GM19397 (cell line): ENCODE measurements around the gene RNF114.
"Not testable (repeated sequence)": the region's sequence is repeated elsewhere in the genome, so short reads cannot be mapped to it uniquely, and the experiment has no call there.

Experiments used
- ATAC-seq: cut with Tn5 transposase; IDR thresholded peaks from one replicate; pipeline ENCODE4 v1.9.1; 2021; ENCODE audit warnings: mild to moderate bottlenecking, moderate library complexity; ENCODE audit not compliant: unreplicated experiment

RNF114 gene

DNA sequence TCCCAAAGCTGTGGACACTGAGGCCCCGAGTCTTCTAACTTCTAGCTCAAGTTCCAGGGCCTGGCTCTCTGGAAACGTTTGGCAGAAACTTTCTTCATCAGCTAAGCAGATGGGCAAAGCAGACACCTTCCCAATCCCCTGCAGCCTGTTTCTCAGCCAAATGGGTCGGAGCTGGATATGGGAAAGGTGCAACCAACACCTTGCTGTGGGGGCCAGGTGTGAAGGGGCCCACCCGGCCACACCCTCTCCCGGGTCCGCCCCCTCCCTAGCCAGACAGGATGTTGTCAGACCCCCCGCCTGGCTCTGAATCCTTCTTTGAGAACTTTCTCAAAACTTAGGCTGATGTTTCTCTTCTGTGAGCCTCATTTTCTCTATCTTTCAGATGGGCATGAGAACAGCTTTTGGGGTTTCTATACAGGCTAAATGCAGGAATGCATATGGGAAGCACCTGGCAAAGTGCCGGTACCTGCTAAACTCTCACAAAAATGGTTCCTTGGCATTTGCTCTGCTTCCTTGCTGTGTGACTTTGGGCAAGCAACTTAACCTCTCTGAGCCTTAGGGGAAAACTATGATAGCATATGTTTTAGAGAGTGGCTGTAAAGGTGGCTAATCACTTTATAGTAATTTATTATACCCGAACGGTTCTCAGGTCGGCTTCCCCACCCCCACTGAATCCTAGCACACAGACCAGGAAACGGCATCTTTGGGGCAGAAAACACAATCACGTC is 48.4 kb downstream of the RNF114 start:
- ATAC-seq: no peak

DNA sequence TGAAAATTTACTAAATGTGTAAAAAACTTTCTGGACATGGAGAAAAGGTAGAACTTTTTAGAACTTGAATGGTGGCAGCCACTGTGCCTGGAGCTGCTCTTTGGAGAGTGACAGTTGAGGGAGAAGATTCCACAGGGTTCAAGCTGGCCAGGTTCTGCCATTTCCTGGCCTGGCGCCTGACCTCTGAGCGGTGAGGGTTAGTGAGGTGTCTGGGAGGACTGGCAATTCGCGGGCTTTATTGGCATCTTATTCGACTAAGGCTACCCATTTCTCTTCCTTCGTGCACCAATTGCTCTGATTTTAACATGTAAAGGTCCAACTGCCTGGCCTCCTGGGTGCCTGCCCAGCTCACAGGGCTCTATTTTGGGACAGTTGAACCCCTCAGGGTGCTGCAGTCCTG is 49.0 kb downstream of the RNF114 start:
- ATAC-seq: no peak

DNA sequence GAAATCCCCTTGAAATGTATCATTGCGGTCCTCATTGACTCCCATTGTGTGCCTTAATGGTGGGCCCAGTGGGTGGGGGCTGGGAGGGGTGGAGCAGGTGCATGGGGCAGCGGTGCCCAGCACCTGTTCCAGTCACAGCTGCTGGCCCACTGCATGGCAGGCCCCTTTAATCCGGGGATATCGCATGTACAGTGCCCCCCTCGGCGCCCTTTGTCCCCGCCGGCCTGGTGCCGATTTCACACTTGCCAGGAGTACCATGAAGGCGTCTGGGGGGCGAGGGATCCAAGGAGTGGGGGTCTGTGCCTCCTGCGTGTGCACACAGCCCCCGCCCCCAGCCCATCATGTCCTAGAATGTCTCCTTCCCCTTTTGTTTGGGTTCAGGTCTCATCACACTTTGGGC is 49.4 kb downstream of the RNF114 start:
- ATAC-seq: no peak

DNA sequence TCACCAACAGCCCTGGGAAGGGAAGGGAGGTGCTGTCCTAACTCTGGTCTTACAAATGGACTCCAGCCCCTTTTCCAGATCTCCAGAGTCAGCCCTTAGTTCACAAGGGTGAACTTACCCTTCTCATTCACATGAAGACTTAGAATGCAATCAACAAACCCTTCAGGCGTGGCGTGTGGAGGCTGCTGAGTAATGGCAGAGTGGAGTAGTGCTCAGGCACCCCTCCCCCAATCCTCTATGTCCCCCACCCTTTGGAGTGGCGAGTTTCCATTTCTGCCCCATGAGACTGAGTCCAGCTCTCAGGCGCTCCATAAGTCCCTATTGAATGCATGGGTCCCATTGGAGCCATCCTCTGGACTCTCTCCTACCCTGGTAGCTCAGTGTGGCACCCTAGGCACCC is 49.9 kb downstream of the RNF114 start:
- ATAC-seq: no peak

DNA sequence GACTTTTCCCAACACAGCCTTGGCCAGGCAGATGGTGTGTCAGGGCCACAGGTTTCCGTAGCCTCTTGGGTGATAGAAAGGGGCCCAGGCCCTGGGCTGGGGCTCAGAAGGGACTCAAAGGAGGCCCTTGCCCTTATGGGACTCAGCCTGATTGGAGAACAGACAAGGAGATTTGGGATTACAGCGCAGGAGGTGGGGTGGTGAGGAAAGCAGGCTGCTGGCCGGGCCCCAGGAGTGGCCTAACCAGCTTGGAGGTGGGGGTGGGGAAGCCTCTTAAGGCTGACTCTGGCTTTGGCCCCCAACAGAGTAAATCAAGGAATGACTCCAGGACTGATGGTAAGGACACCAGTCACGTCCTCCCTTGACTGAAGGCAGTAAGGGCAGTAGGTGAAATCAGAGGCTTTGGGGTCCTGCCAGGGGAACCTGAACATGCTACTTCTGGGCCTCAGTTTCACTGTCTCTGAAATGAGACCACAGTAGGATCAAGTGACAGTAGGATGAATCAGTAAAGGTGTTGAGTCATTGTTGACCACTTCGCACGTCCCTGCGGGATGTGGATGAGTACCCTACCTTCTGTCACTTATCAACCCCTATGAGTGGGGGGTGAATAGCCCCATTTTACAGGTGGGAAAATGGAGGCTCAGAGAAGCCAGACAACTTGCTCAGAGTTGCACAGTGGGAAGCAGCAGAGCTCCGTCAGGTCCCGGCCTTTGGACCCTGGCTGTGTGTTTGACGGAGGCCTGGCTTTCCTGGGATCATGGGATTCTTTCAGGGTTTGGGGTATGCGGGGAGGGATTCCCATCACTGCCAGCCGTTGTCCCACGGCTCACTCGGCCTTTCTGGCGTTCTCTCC is 51.0 kb downstream of the RNF114 start:
- ATAC-seq: no peak

DNA sequence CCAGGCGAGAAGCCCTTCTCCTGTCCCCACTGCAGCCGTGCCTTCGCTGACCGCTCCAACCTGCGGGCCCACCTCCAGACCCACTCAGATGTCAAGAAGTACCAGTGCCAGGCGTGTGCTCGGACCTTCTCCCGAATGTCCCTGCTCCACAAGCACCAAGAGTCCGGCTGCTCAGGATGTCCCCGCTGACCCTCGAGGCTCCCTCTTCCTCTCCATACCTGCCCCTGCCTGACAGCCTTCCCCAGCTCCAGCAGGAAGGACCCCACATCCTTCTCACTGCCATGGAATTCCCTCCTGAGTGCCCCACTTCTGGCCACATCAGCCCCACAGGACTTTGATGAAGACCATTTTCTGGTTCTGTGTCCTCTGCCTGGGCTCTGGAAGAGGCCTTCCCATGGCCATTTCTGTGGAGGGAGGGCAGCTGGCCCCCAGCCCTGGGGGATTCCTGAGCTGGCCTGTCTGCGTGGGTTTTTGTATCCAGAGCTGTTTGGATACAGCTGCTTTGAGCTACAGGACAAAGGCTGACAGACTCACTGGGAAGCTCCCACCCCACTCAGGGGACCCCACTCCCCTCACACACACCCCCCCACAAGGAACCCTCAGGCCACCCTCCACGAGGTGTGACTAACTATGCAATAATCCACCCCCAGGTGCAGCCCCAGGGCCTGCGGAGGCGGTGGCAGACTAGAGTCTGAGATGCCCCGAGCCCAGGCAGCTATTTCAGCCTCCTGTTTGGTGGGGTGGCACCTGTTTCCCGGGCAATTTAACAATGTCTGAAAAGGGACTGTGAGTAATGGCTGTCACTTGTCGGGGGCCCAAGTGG is 51.9 kb downstream of the RNF114 start:
- no peak for ATAC-seq

DNA sequence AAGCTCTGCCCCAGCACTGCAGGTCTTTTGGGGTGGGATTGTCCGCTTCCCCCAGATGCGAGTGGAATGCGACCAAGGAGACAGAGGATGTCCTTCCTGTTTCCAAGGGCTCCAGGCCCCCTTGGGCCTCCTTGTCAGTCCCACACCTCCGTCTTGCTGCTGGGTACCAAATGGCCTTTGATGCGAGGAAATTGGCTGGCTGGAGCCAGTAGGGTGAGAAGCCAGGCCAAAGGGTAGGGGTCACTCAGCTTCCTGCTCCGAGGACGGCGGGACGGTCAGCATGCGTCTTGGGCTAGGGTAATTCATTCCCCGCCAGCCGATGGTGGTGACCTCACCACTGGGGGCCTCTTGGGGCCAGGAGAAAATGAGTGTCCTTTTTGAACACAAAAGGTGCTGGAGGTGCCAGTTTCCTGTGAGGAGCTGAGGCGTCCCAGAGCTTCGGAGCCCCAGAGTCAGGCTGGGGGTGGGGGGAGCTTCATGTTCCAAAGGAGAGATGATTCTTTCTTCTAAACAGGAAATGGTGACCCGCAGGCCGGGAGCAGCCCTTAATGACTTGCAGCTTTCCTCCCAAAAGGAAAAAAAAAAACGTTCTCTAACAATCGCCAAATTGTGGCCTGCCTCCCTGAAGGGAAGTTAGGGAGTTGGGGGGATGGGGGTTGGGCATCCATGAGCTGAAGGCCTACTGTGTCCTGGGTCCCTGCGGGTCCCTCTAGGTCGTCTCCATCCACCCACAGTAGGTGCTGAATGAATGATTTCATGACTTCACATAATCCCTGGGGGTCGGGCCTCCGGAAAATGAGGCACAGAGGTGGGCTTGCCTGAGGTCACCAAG is 53.3 kb downstream of the RNF114 start:
- no peak for ATAC-seq

DNA sequence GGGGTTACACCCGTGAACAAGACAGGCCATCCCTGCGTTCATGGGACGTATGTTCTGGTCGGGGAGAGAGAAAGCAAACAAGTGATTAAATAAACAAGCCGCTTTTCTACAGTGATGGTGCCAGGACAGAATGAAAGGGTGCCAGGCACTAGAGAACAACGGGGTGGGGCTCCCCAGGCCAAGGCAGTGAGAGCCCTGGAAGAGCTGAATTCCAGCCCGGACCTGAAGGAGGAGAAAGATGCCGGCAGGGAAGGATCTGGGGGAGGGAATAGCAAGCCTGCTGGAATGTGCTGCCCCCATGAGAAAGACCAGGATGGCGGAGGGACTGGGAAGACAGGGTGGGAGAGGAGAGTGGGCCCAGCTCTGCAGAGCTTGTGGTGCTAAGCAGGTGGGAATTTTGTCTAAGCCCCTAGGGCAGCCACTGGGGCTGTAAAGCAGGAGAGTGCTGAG is 54.1 kb downstream of the RNF114 start:
- ATAC-seq: no peak

DNA sequence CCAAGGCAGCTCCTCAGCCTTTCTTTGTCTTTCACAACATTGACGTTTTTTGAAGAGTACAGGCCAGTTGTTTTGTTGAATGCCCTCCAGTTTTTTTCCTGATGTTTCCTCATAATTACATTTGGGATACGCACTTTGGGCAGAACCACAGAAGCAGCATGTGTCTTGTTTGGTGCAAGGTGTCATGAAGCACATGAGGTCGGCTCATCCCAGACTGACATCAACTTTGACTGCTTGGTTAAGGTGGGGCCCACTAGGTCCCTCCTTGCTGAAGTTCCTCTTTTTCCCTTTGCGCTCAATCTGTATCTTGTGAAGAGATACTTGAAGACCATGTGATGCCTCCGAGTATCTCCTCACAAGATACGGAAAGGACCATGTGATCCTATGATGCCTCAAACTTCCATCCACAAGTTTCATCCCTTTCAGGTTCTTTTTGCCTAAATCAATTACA is 57.1 kb downstream of the RNF114 start:
- no peak for ATAC-seq

DNA sequence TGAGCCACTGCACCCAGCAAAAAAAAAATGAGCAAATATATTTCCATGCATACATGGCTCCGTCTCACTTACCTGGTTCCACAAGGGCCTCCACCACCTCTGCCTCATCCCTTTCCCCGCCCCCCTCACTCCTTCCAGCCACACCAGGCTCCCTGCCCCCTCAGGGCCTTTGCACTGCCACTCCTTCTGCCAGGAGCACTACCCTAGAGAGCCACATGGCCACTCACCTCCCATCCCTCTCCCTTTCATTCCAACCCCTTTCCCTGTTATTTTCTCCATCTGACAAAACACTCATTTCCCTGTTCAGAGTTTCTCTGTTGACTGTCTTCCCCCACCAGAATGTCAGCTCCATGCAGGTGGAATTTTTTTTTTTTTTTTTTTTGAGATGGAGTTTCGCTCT is 59.4 kb downstream of the RNF114 start:
- ATAC-seq: no peak

DNA sequence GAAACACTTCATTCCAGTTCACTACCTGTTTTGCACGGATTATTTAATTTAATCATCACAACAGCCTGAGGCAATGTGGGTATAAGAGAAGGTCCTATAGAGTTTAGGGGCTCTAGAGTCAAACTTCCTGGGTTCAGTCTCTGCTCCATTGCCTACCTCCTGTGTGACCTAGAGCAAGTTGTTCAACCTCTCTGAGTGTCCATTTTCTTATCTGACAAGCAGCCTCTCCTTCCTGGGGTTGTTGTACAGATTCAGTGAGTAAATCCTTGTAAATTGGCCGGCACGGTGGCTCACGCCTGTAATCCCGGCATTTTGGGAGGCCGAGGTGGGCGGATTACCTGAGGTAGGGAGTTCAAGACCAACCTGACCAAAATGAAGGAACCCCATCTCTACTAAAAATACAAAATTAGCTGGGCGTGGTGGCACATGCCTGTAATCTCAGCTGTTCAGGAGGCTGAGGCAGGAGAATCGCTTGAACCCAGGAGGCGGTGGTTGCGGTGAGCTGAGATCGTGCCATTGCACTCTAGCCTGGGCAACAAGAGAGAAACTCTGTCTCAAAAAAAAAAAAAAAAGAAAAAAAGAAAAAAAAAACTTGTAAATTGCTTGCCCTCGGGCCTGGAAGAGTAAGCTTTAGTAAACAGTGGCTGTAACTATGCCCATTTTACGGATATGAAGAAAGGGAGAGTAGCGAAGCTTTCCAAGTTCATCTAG is 62.4 kb downstream of the RNF114 start:
- ATAC-seq: not testable (repeated sequence)

DNA sequence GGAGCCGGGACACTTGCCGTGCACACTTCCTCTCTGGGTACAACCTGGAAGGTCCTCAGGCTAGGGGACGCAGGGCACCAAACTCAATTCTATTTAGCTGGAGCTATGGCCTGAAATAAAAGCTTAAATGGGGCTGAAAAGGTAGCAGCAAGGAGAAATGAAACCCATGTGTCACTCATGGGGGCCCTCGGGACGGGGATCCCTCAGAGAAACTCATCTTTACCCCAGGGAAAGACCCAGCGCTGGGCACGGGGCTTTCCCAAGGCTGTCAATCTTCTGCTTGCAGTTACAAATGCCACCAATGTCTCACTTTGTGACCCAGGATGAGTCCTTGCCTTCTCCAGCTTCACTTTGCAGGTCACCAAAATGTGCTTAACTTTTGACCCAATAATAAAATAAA is 63.1 kb downstream of the RNF114 start:
- ATAC-seq: no peak

DNA sequence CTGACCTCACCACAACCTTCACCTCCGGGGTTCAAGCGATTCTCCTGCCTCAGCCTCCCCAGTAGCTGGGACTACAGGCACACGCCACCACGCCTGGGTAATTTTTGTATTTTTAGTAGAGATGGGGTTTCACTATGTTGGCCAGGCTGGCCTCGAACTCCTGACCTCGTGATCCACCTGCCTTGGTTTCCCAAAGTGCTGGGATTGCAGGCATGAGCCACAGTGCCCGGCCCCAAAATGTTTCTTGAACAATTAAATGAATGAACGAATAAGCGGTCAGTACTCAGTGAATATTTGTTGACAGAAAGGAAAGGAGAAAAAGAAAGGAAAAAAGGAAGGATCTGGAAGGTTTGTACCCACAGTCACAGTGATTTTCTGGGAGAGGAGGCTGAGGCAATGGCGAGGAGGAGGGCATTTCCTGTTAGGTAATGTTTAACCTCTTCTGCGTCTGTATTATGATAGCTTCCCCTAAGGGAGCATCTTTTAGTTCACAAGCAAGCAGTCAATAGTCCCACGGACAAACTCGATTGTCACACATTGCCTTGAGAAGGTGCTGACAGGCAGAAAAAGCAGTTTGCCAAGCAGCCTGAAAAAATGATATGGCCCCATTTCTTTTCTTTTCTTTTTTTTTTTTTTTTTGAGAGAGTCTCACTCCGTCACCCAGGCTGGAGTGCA is 64.5 kb downstream of the RNF114 start:
- not testable (repeated sequence) for ATAC-seq

DNA sequence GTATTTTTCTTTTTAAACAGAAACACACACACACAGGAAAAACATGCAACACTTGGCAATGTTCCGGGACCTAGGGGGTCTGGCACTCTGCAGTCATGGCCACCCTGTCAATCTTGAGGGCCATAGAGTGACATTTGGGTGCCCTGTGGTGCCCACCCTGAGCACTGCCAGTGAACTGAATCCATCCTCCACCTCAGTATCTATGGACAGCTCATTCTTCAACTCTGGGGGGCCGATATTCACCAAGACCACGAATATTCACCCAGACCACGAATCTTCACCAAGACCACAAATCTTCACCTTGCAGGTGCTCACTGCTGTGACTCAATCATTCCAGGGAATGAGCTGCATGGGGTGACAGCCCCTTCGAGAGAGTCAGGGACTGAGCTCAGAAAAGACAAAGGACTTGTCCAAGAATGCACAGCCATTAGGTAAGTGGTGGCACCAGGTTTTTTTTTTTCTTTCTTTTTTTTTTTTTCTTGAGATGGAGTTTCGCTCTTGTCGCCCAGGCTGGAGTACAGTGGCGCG is 65.7 kb downstream of the RNF114 start:
- ATAC-seq: no peak

DNA sequence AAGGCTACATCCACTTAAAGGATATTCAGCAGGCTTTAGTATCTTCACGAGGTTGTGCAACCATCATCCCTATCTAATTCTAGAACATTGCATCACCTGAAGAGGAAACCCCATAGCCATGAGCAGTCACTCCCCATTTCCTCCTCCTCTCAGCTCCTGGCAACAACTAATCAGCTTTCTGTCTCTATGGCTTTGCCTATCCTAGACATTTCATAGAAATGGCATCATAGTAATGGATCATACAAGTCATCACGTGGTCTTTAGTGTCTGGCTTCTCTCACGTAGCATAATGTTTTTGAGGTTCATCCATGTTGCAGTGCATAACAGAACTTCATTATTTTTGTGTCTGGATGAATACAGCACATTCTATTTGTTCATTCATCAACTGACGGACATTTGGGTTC is 67.1 kb downstream of the RNF114 start:
- ATAC-seq: no peak
